Loucy (cell line): ENCODE results near the gene HTRA3.

Experiments used
- H2AFZ ChIP-seq: fragments of 200-600 bp; sonication (generic); 2 replicates; pipeline ENCODE4 v1.6.0; 2016; ENCODE audit warnings: antibody characterized with exemption, mild to moderate bottlenecking, low read length, moderate library complexity
- H3F3A ChIP-seq: fragments of 200-600 bp; 2 replicates; pipeline ENCODE4 v1.6.0; 2016; ENCODE audit warnings: antibody characterized with exemption, low read depth, mild to moderate bottlenecking
- H3K27me3 ChIP-seq: fragments of 200-600 bp; sonication (generic); 2 replicates; pipeline ENCODE4 v1.6.1; 2014; ENCODE audit warnings: low read length, mild to moderate bottlenecking; ENCODE audit not compliant: insufficient read depth, poor library complexity, severe bottlenecking
- H3K36me3 ChIP-seq: fragments of 200-600 bp; sonication (generic); 2 replicates; pipeline ENCODE4 v1.6.1; 2016; ENCODE audit warnings: low read length; ENCODE audit not compliant: insufficient read depth
- H3K4me1 ChIP-seq: fragments of 200-600 bp; sonication (generic); 2 replicates; pipeline ENCODE4 v1.5.1; 2014; ENCODE audit warnings: low read length, mild to moderate bottlenecking; ENCODE audit not compliant: insufficient read depth, poor library complexity, severe bottlenecking
- H3K4me2 ChIP-seq: fragments of 200-600 bp; sonication (generic); 2 replicates; pipeline ENCODE4 v1.6.0; 2014; ENCODE audit warnings: antibody characterized with exemption, low read length, low read depth, mild to moderate bottlenecking; ENCODE audit not compliant: poor library complexity, severe bottlenecking
- H3K4me3 ChIP-seq: fragments of 200-600 bp; sonication (generic); 2 replicates; pipeline ENCODE4 v1.5.1; 2014; ENCODE audit warnings: low read length, mild to moderate bottlenecking, mixed read lengths; ENCODE audit not compliant: poor library complexity, severe bottlenecking
- H3K79me2 ChIP-seq: fragments of 200-600 bp; sonication (generic); 2 replicates; pipeline ENCODE4 v1.6.1; 2014; ENCODE audit warnings: low read length; ENCODE audit not compliant: insufficient read depth
- H3K9ac ChIP-seq: fragments of 200-600 bp; sonication (generic); 2 replicates; pipeline ENCODE4 v1.6.0; 2014; ENCODE audit warnings: mild to moderate bottlenecking, low read depth, low read length, moderate library complexity; ENCODE audit not compliant: poor library complexity, severe bottlenecking
- H3K9me2 ChIP-seq: fragments of 200-600 bp; sonication (generic); replicated peaks from 2 replicates; pipeline ENCODE4 v1.6.1; 2016; ENCODE audit warnings: low read depth, low read length, mixed read lengths
- H3K9me3 ChIP-seq: fragments of 200-600 bp; sonication (generic); 2 replicates; pipeline ENCODE4 v1.6.1; 2014; ENCODE audit warnings: mild to moderate bottlenecking, antibody characterized with exemption, low read length, low read depth; ENCODE audit not compliant: insufficient read depth
- H4K20me1 ChIP-seq: fragments of 200-600 bp; sonication (generic); 2 replicates; pipeline ENCODE4 v1.6.0; 2014; ENCODE audit warnings: antibody characterized with exemption, low read length, mild to moderate bottlenecking; ENCODE audit not compliant: insufficient read depth, poor library complexity, severe bottlenecking
- CTCF ChIP-seq: fragments of 200-600 bp; sonication (generic); conservative IDR thresholded peaks from 2 replicates; pipeline ENCODE4 v1.5.1; 2014; ENCODE audit warnings: mild to moderate bottlenecking, antibody characterized with exemption, low read length
- EZH2phosphoT487 ChIP-seq: fragments of 200-600 bp; IDR thresholded peaks from 2 replicates; pipeline ENCODE4 v1.6.1; 2018; ENCODE audit warnings: antibody characterized with exemption, mild to moderate bottlenecking, moderate library complexity, borderline replicate concordance

Gene HTRA3

GRCh38 chr4:8232748-8233147 lies 36.8 kb upstream of the HTRA3 start:
- H3K9ac ChIP-seq = no peak overlapping the region
- H2AFZ ChIP-seq = no peak overlapping the region
- H4K20me1 ChIP-seq = no peaks in the 10 kb centered on the region
- no peaks in the 10 kb centered on the region for H3K9me2 ChIP-seq
- no peak for TF ChIP-seq CTCF
- no peak for TF ChIP-seq EZH2phosphoT487
- H3K4me3 ChIP-seq = no peak overlapping the region
- peaks cover 27% of the 10 kb centered on the region; the same call in 1 of the 2 replicates for H3K36me3 ChIP-seq
- H3K27me3 ChIP-seq = no peaks in the 10 kb centered on the region
- peaks cover 10% of the 10 kb centered on the region for H3K4me1 ChIP-seq
- H3F3A ChIP-seq = no peaks in the 10 kb centered on the region
- no peaks in the 10 kb centered on the region for H3K9me3 ChIP-seq
- no peak overlapping the region for H3K4me2 ChIP-seq
- H3K79me2 ChIP-seq = no peaks in the 10 kb centered on the region

- H3K9me3 ChIP-seq = no peaks in the 10 kb centered on the region
- H3K9me2 ChIP-seq = no peaks in the 10 kb centered on the region
- H3K4me2 ChIP-seq = no peak overlapping the region
- H3K79me2 ChIP-seq = no peaks in the 10 kb centered on the region
- no peaks in the 10 kb centered on the region for H4K20me1 ChIP-seq
- TF ChIP-seq CTCF (no peak), EZH2phosphoT487 (no peak)
- no peaks in the 10 kb centered on the region for H3F3A ChIP-seq
- H3K9ac ChIP-seq = no peak overlapping the region
- no peak overlapping the region for H3K4me3 ChIP-seq
- peaks cover 29% of the 10 kb centered on the region; the same call in 1 of the 2 replicates for H3K36me3 ChIP-seq
- no peaks in the 10 kb centered on the region for H3K27me3 ChIP-seq
- no peaks in the 10 kb centered on the region for H3K4me1 ChIP-seq
- H2AFZ ChIP-seq = no peak overlapping the region
Measured at GRCh38 chr4:8233672-8234484, 35.7 kb upstream of the HTRA3 start.

GRCh38 chr4:8234715-8235114 lies 34.8 kb upstream of the HTRA3 start:
- Histone ChIP-seq H3K36me3 (peaks cover 36% of the 10 kb centered on the region; the same call in 1 of the 2 replicates), H3K9me3 (no peaks in the 10 kb centered on the region), H3K4me1 (no peaks in the 10 kb centered on the region), H3K79me2 (no peaks in the 10 kb centered on the region), H3F3A (no peaks in the 10 kb centered on the region), H2AFZ (no peak overlapping the region), H3K4me2 (no peak overlapping the region), H4K20me1 (no peaks in the 10 kb centered on the region), H3K9me2 (no peaks in the 10 kb centered on the region), H3K9ac (no peak overlapping the region), H3K27me3 (no peaks in the 10 kb centered on the region), H3K4me3 (no peak overlapping the region)
- no peak for TF ChIP-seq CTCF
- no peak for TF ChIP-seq EZH2phosphoT487
